DMS114 treated with DMSO at 0.1 percent for 48 hours (cell line): ENCODE results near the gene PARP15.

Experiments
- DNase-seq: peaks from one replicate; lab custom pipeline; 2025; ENCODE audit not compliant: unreplicated experiment; lab: John Stamatoyannopoulos, UW

PARP15 gene

DNA sequence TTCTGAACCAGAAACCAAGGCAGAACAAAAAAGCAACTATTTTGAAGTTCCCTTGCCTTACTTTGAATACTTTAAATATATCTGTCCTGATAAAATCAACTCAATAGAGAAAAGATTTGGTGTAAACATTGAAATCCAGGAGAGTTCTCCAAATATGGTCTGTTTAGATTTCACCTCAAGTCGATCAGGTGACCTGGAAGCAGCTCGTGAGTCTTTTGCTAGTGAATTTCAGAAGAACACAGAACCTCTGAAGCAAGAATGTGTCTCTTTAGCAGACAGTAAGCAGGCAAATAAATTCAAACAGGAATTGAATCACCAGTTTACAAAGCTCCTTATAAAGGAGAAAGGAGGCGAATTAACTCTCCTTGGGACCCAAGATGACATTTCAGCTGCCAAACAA lies 8.7 kb upstream of the PARP15 start:
- DNase-seq: no peak

DNA sequence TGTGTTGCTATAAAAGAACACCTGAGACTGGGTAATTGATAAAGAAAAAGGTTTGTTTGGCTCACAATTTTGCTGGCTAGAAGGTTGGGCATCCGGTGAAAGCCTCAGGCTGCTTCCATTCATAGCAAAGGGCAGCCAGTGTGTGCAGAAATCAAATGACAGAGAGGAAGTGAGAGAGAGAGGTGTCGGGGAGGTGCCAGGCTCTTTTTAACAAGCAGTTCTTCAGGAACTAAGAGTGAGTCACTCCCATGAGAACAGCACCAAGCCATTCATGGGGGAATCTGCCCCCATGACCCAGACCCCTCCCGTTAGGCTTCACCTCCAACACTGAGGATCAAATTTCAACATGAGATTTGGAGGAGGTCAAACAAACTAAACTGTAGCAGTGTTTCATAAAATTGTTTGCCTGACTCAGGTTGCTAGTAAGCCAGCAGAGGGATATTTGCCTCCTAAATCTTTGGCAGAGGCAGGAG lies 4.5 kb upstream of the PARP15 start:
- no peak for DNase-seq

DNA sequence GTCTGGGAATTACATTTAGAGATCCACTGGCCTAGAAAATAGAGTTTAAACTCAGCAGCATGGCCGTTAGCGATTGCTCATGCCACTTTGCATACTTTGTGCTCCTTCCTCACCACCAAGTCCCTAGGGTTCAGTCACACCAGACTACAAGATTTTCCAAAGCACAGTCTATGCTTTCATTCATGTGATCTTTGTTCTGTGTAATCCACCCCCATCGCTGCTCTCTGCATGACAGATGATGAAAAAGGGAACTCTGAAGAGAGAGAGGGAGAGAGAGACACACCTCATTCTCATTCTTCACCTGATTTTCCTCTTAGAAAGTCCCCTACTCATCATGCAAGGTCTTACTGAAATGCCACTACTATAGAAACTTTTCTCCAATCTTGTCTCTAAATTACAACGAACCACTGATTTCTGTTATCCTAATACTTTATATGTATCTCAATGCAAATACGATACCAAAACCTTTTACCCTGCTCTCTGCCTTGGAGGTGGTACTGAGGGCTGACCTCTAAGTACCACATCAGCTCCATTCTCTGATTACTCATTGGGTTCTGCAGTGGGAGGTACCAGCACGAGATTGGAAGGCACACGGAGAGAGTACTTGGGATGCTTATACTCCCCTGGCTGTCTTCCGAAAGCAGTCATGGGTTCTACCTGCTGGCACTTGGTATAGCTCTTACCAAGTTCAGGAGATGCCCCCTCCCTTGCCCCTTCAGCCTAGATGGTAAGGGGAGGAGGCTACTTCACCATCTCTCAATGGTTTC lies 1.1 kb upstream of the PARP15 start:
- DNase-seq: no peak

DNA sequence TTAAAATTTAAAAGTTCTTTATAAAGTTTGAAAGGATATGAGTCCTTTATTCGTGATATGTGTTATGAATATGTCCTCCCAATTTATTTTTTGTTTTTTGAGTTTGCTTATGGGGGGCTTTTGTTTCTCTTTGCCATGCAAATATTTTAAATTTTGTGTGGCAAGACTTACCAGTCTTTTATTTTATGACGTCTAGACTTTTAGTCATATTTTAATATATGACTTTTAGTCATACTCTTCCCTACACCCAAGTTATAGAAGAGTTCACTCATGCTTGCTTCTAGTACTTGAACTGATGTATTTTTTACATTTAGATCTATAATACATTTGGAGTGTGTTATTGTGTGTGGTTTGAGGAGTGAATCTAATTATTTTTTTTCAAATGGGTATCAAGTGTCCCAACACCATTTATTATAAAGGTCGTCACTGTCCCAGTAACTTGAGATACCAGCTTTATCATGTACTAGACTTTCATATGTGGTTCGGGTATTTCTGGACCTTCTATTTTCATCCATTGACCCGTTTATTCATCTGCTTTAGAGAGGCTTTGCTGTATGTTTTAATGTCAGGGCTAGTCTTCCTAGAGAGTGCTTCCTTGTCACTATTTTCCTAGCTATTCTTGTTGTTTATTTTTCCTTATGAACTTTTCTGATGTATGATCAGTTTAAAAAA lies 755 bp downstream of the PARP15 start:
- no peak for DNase-seq

DNA sequence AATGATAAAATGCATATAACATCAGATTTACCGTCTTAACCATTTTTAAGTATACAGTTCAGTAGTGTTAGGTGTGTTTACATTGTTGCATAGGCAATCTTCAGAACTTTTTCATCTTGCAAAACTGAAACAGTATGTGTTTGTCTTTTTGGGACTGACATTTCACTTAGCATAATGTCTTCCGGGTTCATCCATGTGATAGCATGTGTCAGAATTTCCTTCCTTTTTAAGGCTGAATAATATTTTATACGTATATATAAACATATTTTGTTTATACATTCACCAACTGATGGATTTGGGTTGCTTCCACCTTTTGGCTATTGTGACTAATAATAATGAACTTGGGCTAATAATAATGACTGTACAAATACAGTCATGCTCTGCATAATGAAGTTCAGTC lies 3.0 kb downstream of the PARP15 start:
- no peak for DNase-seq

DNA sequence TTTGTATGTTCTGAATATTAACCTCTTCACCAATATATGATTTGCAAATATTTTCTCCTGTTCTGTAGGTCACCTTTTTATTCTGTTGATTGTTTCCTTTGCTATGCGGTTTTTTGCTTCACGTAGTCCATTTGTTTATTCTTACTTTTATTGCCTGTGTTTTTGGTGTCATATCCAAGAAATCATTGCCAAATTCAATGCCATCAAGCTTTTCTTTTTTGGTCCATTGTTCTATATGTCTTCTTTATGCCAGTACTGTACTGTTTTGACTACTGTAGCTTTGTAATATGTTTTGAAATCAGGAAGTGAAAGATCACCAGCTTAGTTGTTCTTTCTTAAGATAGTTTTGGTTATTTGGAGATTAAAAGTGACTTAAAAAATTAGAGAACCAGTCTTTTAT lies 4.2 kb downstream of the PARP15 start:
- DNase-seq: no peak

DNA sequence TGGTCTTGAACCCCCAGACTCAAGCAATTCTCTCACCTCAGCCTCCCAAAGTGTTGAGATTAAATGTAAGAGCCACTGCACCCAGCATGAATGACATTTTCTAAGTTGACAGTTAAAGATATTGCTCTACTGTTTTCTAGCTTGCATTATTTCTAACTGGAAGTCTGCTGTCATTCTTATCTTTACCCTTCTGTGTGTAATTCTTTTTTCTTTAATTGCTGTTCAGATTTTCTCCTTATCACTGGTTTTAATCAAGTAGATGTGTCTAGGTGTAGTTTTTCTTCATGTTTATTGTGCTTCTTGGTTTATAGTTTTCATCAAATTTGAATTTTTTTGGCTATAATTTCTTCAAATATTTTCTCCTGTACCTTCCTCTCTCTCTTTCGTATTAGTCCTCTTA lies 4.9 kb downstream of the PARP15 start:
- no peak for DNase-seq

DNA sequence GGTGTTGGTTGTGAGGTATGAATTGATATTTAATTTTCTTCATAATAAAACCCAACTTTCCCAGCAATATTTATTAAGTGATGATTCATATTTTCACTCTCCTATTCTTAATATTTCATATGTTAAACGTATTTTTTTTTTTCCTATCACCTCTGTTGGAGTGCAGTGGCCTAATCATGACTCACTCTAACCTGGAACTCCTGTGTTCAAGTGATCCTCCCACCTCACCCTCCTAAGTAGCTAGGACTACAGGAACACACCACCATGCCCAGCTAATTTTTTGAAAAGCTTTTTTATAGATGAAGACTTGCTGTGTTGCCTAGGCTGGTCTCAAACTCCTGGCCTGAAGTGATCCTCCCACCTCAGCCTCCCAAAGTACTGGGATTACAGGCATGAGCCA lies 8.6 kb downstream of the PARP15 start:
- DNase-seq: no peak

DNA sequence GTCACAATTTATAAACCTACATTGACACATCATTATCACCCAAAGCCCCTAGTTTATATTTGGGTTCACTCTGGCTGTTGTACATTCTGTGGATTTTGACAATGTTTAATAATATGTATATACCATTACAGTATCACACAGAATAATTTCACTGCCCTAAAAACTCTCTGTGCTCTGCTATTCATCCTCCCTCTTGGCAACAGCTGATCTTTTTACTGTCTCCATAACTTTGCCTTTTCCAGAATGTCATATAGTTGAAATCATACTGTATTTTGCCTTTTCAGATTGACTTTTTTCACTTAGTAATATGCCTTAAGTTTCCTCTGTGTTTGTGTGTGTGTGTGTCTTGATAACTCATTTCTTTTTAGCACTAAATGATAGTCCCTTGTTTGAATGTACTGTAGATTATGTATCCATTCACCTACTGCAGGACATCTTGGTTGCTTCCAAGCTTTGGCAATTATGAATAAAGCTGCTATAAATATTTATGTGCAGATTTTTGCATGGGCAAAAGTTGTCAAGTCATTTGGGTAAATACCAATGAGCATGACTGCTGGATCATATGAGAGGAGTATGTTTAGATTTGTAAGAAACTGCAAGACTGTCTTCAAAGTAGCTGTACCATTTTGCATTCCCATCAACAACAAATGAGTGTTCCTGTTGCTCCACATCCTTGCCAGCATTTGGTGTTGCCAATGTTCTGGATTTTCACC lies 9.5 kb downstream of the PARP15 start:
- DNase-seq: no peak

DNA sequence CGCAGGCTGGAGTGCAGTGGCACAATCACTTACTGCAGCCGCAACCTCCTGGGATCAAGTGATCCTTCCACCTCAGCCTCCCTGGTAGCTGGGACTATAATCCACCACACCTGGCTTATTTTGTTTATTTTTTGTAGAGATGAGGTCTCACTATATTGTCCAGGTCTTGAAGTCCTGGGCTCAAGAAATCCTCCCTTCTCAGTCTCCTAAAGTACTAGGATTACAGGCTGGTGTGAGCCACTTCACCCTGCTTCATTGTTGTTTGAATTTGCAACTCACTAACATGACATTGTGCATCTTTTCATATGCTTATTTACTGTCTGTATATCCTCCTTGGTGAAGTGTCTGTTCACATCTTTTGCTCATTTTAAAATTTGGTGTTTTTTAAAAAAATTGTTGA lies 10.1 kb downstream of the PARP15 start:
- DNase-seq: no peak

DNA sequence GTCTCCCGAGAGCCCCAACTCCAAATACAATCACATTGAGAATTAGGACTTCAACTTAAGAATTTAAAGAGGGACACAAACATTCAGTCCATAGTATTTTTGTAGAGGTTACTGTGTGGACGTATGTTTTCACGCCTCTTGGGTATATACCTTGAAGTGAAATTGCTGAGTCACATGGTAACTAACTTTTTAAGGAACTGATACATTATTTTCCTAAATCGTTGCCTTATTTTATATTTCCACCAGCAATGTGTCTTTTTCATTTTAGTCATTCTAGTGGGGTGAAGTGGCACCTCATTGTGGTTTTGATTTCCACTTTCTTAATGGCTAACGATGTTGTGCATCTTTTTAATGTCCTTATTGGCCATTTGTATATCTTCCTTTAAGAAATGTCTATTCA lies 11.8 kb downstream of the PARP15 start:
- no peak for DNase-seq

DNA sequence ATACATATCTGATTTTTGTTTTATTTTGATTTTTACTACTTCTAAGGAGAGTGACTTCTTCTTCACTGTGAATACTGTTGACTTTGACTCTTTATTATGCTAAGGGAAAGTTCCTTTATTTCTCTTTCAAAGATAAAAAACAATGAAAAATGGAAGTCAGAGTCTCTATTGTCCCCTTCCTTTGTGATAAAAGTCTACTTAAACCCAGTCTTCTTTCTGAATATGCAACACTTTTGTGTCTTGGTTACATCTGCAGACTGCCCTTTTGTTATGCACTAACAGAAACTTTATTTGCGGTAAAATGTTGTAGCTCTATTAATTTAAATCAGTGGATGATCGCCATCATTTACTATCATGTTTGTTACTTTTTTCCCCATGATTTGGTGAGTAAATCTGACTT lies 13.2 kb downstream of the PARP15 start:
- DNase-seq: no peak

DNA sequence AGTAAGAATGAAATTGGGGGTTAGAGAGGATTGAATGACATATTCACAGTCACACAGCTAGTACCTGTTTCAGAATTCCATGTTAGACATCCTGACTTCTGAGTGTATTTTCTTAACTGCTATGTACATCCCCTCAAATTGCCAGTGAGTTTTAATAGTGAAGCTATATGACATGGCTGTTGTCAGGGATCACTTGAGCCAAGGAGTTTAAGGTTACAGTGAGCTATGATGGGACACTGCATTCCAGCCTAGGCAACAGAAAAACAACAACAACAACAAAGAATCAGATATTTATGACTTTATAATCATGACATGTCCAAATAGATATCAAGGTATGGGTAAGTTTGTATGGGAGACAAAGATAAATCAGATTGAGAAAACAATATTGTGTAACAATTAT lies 16.6 kb downstream of the PARP15 start:
- no peak for DNase-seq

DNA sequence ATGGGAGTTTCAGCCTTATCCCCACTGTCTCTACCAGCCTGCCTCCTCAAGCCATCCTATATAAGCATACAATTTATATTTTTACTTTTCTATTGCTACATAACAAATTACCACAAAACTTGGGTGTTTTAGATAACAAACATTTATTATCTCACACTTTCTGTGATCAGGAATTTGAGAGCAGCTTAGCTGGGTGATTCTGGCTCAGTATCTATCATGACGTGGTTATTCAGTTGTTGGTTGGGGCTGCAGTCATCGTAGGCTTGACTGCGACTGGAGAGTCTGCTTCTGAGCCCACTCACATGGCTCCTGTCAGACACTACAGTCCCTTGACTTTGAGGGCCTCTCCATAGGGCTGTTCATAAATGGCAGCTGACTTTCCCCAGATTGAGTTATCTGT lies 20.7 kb downstream of the PARP15 start:
- no peak for DNase-seq

DNA sequence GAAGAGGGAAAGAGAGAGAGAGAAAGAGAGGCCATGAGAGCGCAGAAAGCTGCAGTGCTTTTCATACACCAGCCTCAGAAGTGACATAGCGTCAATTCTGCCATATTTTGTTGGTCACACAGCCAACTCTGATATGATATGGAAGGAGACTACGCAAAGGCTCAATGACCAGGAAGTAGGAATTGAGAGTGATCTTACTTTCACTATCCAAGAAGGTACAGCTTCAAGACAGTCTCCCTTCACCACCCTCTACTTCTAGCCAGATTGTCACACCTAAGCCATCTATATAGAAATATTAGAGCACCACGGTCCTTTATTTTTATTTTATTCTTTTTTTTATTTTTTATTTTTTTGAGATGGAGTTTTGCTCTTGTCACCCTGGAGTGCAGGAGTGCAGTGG lies 21.1 kb downstream of the PARP15 start:
- no peak for DNase-seq

DNA sequence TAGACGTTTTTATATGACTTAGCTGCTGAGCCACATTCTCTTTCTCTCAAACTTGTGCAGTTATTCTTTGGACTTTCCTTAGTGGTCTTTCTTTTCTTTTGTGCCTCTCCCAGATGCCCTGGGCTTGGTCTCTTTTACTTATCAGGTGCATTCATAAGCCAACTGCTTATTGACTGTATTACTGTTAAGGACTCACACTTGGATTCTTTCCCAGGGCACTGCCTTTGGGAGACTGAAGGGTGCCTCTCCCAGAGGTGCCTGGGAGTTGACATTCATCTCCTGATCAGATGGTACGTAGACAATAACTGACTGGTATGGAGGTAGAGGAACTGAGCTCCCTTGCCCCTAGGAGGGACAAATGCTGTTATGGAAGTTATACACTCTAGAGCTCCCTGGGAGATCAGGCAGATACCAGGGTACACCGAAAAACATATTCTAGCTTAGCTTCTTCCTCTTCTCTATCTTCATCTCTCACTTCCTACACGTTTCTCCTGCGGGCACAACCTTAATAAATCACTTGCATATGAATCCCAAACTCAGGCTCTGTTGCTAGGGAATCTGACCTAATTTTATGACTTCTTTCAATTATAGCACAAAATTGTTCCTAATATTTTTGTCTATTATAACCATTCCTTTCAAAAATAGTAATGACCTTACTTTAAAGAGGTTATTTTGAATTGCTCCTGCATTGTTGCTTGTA lies 24.7 kb downstream of the PARP15 start:
- no peak for DNase-seq

DNA sequence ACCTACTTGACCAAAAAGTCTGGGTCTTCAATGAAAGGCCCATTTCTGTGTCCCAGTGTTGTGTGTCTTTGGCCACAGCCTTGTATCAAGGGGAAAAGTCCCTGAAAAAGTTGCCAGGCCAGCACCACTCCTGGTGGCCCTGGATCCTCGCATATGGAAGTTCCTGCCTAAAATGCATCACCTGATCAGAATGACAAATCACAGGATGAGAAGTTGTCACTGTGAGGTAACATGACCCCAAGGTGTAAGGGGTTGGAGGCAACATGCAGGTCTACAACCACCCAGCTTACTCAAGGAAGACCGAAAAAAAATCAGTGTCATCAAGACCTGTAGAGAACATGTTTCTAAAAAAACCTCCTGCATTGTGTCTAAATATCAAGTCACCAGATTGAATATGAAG lies 25.6 kb downstream of the PARP15 start:
- DNase-seq: no peak

DNA sequence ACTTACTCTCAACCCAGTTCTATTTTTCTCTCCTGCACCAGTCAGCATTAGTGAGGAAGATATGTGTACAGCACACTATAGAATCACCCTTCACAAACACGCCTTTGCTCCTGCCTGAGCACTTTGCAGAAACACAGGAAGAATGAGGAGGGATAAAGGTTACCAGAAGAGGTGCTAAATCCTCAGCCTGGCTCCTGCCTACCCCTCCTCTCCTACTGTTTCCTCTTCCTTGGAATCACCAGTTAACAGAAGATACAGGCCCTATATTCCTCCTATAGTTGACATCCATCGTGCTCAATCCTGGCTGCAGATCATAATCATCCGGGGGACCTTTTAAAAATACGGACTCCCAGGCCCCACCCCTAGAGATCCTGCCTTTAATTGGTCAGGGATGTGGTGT lies 28.9 kb downstream of the PARP15 start:
- no peak for DNase-seq

DNA sequence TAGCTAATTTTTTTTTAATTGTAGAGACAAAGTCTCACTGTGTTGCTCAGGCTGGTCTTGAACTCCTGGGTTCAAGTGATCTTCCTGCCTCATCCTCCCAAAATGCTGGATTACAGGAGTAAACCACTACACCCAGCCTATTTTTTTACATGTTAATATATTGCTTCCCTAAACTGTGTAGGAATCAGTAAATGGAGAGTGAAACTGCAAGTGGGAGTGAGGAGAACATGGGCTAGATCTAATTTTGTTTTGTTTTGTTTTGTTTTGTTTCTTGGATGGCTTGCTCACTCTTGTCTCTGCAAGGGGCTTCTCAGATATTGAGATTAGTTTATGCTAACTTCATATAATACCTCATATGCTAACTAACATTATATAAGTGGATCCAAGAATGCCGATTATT lies 31.5 kb downstream of the PARP15 start:
- no peak for DNase-seq

DNA sequence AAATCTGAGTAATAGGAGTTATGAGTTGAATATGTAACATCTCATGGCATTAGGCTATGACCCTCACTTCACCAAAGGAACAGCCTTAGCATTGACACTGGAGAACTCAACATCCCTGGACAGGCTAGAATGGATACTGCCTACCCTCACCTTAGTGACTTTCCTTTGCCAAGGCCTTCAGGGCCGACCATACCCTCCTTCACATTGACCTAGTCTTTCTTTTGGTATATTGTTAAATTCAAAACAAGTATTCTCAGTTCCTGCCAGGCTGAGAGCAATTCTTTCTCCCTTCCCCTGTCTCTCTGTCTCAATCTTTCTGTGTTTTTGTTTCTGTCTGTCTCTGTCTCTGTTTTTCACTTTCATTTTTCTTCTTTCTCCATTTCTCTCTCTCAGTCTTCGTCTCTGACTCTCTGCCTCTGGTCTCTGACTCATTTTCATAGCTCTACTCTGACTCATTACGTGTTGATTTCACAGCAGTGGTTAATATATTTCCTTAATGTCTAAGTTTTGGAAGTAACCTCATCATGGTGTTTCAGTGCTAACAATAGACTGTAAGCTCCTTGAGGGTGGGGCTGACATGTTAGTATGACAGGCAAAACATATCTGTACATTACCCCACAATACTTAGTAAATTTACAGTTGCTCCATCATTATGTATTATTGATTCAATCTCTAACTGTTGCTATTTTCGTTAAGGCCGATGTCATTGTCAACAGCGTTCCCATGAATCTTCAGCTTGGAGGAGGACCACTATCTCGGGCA lies 32.5 kb downstream of the PARP15 start:
- DNase-seq: no peak

DNA sequence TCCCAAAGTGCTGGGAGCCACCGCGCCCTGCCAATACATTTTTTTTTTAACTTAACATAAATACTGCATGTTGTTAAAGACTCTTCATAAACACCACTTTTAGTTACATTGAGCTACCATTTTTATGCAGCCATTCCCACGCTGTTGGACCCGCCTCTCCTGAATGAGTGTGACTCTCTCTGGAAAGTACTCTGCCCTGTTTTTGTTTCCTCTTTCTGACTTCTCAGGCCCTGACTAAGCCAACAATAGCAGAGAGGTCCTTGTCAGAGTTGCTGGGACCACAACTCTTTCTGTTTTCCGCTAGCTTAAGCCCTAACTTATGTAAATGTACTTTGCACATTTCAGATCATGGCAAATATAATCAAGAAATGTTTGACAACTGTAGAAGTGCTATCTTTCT lies 35.2 kb downstream of the PARP15 start:
- DNase-seq: no peak
